A172 (cell line): ENCODE results near the gene NRCAM. TPM values are rescaled to one million over a fixed set of nuclear protein-coding genes. Genes with fewer than 3 reads are reported as not detected.

Experiments
- DNase-seq: peaks from one replicate; pipeline ENCODE4 v3.0.0-alpha.2; 2015; ENCODE audit warnings: low spot score
- total RNA-seq: library from RNA; depleted of rRNA; stranded (reverse); fragments of >200 nt; shearing (Covaris generic); gene quantifications from 2 replicates; pipeline ENCODE4 v1.2.3, GENCODE V29; 2014

NRCAM gene
- total RNA-seq, 1 experiment from 2014 or later = 0.16 TPM

- no peak for DNase-seq
Observed at GRCh38 chr7:108424013-108424412, 32.2 kb downstream of the NRCAM start.

GRCh38 chr7:108423089-108423989, 32.9 kb downstream of the NRCAM start:
- DNase-seq = no peak

- no peak for DNase-seq
Observed at GRCh38 chr7:108421720-108422331, 34.4 kb downstream of the NRCAM start.

GRCh38 chr7:108419961-108420908, 36.0 kb downstream of the NRCAM start:
- peak; percentile 42 for DNase-seq

- no peak for DNase-seq
Observed at GRCh38 chr7:108418946-108419345, 37.3 kb downstream of the NRCAM start.

- DNase-seq = no peak
Observed at GRCh38 chr7:108417926-108418325, 38.3 kb downstream of the NRCAM start.

- no peak for DNase-seq
Observed at GRCh38 chr7:108417144-108417543, 39.1 kb downstream of the NRCAM start.

GRCh38 chr7:108415821-108416536, 40.3 kb downstream of the NRCAM start:
- DNase-seq = peak; percentile 59

GRCh38 chr7:108415084-108415483, 41.2 kb downstream of the NRCAM start:
- DNase-seq = no peak

GRCh38 chr7:108413782-108414492, 42.3 kb downstream of the NRCAM start:
- peak; percentile 81 for DNase-seq

GRCh38 chr7:108413337-108413736, 42.9 kb downstream of the NRCAM start:
- no peak for DNase-seq

GRCh38 chr7:108409146-108409545, 47.1 kb downstream of the NRCAM start:
- DNase-seq = no peak

GRCh38 chr7:108408296-108408991, 47.8 kb downstream of the NRCAM start:
- DNase-seq = no peak

- DNase-seq = no peak
Observed at GRCh38 chr7:108407676-108408075, 48.6 kb downstream of the NRCAM start.

GRCh38 chr7:108406222-108406890, 49.9 kb downstream of the NRCAM start:
- DNase-seq = no peak

GRCh38 chr7:108404509-108405420, 51.5 kb downstream of the NRCAM start:
- DNase-seq = no peak

GRCh38 chr7:108403597-108404217, 52.5 kb downstream of the NRCAM start:
- DNase-seq = no peak

GRCh38 chr7:108402865-108403264, 53.4 kb downstream of the NRCAM start:
- DNase-seq = no peak
